Measurements from ENCODE around the gene CACHD1. TPM values are rescaled to one million over a fixed set of nuclear protein-coding genes. Genes with fewer than 3 reads are reported as not detected.

The CACHD1 gene
- total and polyA plus RNA-seq, 2 donors (not counting 1 experiment from before 2014, with no cell fraction given), result 2.9 to 5.4 TPM

GRCh38 chr1:64653466-64653865 lies 183.5 kb downstream of the CACHD1 start:
- no peak overlapping the region for H3K4me2 ChIP-seq (ENCODE audit: extremely low read depth, insufficient read depth, low read length)
- no peaks in the 10 kb centered on the region for H4K20me1 ChIP-seq (ENCODE audit: control insufficient read depth, extremely low read depth, insufficient read depth, low read length)
- no peaks in the 10 kb centered on the region for H3K9me3 ChIP-seq (ENCODE audit: control insufficient read depth, insufficient read depth, low read depth, low read length)
- H3K27ac ChIP-seq (ENCODE audit: insufficient read depth, low read length), result no peak overlapping the region
- H3K79me2 ChIP-seq (ENCODE audit: control insufficient read depth, insufficient read depth, low read length), result no peaks in the 10 kb centered on the region
- H3K4me3 ChIP-seq (replicated peaks in 1 of 4; ENCODE audit: control extremely low read depth in 1 of 4, insufficient read depth in 1 of 4, low read depth in 3 of 4, low read length in 4 of 4), result no peak overlapping the region
- H3K36me3 ChIP-seq (ENCODE audit: control insufficient read depth, insufficient read depth, low read length), result no peaks in the 10 kb centered on the region
- TF ChIP-seq CTCF (conservative IDR thresholded peaks at IDR 0.05 in 1 of 2, IDR thresholded peaks at IDR 0.05 in 1 of 2; ENCODE audit: low read depth in 1 of 2, low read length in 2 of 2) (no peak), EZH2 (IDR thresholded peaks at IDR 0.05; ENCODE audit: low read length, missing control alignments) (no peak)
- H3K27me3 ChIP-seq (ENCODE audit: control insufficient read depth, insufficient read depth, low read length), result no peaks in the 10 kb centered on the region
- no peak overlapping the region for H3K9ac ChIP-seq (ENCODE audit: insufficient read depth, low read length)
- H2AFZ ChIP-seq (ENCODE audit: low read length), result no peak overlapping the region
- DNase-seq (ENCODE audit: low read depth in 2 of 2), result no peak
- H3K4me1 ChIP-seq (ENCODE audit: control insufficient read depth, extremely low read depth, insufficient read depth, low read length), result no peaks in the 10 kb centered on the region

GRCh38 chr1:64654519-64655341 lies 184.8 kb downstream of the CACHD1 start:
- Histone ChIP-seq H3K4me3 (replicated peaks in 1 of 4; ENCODE audit: control extremely low read depth in 1 of 4, insufficient read depth in 1 of 4, low read depth in 3 of 4, low read length in 4 of 4) (no peak overlapping the region), H3K4me1 (ENCODE audit: control insufficient read depth, extremely low read depth, insufficient read depth, low read length) (no peaks in the 10 kb centered on the region), H3K9me3 (ENCODE audit: control insufficient read depth, insufficient read depth, low read depth, low read length) (no peaks in the 10 kb centered on the region), H3K9ac (ENCODE audit: insufficient read depth, low read length) (no peak overlapping the region), H3K36me3 (ENCODE audit: control insufficient read depth, insufficient read depth, low read length) (no peaks in the 10 kb centered on the region), H3K27me3 (ENCODE audit: control insufficient read depth, insufficient read depth, low read length) (no peaks in the 10 kb centered on the region), H2AFZ (ENCODE audit: low read length) (no peak overlapping the region), H3K4me2 (ENCODE audit: extremely low read depth, insufficient read depth, low read length) (no peak overlapping the region), H3K79me2 (ENCODE audit: control insufficient read depth, insufficient read depth, low read length) (no peaks in the 10 kb centered on the region), H3K27ac (ENCODE audit: insufficient read depth, low read length) (no peak overlapping the region), H4K20me1 (ENCODE audit: control insufficient read depth, extremely low read depth, insufficient read depth, low read length) (no peaks in the 10 kb centered on the region)
- DNase-seq (ENCODE audit: low read depth in 2 of 2), result peak; percentile 34 to 38
- TF ChIP-seq CTCF (conservative IDR thresholded peaks at IDR 0.05 in 1 of 2, IDR thresholded peaks at IDR 0.05 in 1 of 2; ENCODE audit: low read depth in 1 of 2, low read length in 2 of 2), result peak; percentile 15 to 30
- TF ChIP-seq EZH2 (IDR thresholded peaks at IDR 0.05; ENCODE audit: low read length, missing control alignments), result no peak

GRCh38 chr1:64655861-64656260 lies 185.9 kb downstream of the CACHD1 start:
- DNase-seq (ENCODE audit: low read depth in 2 of 2), result no peak
- Histone ChIP-seq H3K4me1 (ENCODE audit: control insufficient read depth, extremely low read depth, insufficient read depth, low read length) (no peaks in the 10 kb centered on the region), H3K4me2 (ENCODE audit: extremely low read depth, insufficient read depth, low read length) (no peak overlapping the region), H3K9me3 (ENCODE audit: control insufficient read depth, insufficient read depth, low read depth, low read length) (no peaks in the 10 kb centered on the region), H3K36me3 (ENCODE audit: control insufficient read depth, insufficient read depth, low read length) (no peaks in the 10 kb centered on the region), H4K20me1 (ENCODE audit: control insufficient read depth, extremely low read depth, insufficient read depth, low read length) (no peaks in the 10 kb centered on the region), H3K79me2 (ENCODE audit: control insufficient read depth, insufficient read depth, low read length) (no peaks in the 10 kb centered on the region), H3K27ac (ENCODE audit: insufficient read depth, low read length) (no peak overlapping the region), H3K4me3 (replicated peaks in 1 of 4; ENCODE audit: control extremely low read depth in 1 of 4, insufficient read depth in 1 of 4, low read depth in 3 of 4, low read length in 4 of 4) (no peak overlapping the region), H2AFZ (ENCODE audit: low read length) (no peak overlapping the region), H3K9ac (ENCODE audit: insufficient read depth, low read length) (no peak overlapping the region), H3K27me3 (ENCODE audit: control insufficient read depth, insufficient read depth, low read length) (no peaks in the 10 kb centered on the region)
- TF ChIP-seq EZH2 (IDR thresholded peaks at IDR 0.05; ENCODE audit: low read length, missing control alignments) (no peak), CTCF (conservative IDR thresholded peaks at IDR 0.05 in 1 of 2, IDR thresholded peaks at IDR 0.05 in 1 of 2; ENCODE audit: low read depth in 1 of 2, low read length in 2 of 2) (no peak)
